ENCODE measurements around the gene FOXK2. TPM values are rescaled to one million over a fixed set of nuclear protein-coding genes. Genes with fewer than 3 reads are reported as not detected.

FOXK2 gene
- polyA plus RNA-seq, 5 donors: 29.2 to 41.7 (median 34.8) TPM

- peak in 1 of 2 donors; percentile 31 for DNase-seq
Observed at GRCh38 chr17:82636626-82637598, 117.4 kb downstream of the FOXK2 start.

DNA sequence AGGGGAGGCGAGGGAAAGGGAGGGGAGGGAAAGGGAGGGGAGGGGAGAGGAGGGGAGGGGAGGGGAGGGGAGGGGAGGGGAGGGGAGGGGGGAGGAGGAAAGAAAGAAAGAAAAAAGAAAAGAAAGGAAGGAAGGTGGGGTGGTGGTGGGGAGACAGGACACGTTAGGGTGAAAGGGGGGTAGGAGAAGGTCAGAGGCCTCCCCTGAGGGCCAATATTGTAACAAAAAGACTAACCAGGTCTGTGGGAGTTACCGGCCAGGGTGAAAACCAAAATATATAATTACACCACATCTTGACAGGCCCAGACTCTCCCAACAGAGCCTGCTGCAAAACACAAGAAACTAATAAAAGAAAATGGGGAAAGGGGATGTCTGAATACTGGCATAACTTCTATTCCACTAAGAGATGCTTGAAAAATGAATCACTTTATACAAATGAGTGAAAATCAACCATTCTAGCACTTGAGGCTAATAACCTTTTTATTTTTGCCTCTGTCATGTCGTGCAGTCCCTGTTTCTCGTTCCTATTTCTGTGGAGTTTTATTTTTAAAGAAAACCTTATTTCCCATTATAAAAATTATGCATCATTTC lies 118.7 kb downstream of the FOXK2 start:
- no peak for DNase-seq

- no peak for DNase-seq
Observed at GRCh38 chr17:82639628-82640027, 120.1 kb downstream of the FOXK2 start.

- no peak for DNase-seq
Observed at GRCh38 chr17:82640036-82640435, 120.5 kb downstream of the FOXK2 start.

- no peak for DNase-seq
Observed at GRCh38 chr17:82642022-82642421, 122.5 kb downstream of the FOXK2 start.

- DNase-seq: no peak
Observed at GRCh38 chr17:82644148-82644547, 124.6 kb downstream of the FOXK2 start.

DNA sequence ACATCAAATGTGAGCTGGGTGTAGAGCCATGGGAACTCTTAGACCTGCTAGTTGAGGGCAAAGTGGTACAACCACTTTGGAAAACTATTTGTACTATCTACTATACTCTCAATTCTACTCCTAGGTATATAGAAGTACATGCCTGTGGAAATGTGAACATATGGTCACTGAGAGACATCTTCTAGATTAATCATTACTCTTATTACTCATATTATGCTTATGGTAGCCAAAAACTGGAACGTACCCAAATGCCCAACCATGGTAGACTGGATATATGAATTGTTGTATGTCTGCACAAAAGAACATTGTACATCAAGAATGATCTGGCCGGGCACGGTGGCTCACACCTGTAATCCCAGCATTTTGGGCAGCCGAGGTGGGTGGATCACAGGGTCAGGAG lies 126.0 kb downstream of the FOXK2 start:
- no peak for DNase-seq

DNA sequence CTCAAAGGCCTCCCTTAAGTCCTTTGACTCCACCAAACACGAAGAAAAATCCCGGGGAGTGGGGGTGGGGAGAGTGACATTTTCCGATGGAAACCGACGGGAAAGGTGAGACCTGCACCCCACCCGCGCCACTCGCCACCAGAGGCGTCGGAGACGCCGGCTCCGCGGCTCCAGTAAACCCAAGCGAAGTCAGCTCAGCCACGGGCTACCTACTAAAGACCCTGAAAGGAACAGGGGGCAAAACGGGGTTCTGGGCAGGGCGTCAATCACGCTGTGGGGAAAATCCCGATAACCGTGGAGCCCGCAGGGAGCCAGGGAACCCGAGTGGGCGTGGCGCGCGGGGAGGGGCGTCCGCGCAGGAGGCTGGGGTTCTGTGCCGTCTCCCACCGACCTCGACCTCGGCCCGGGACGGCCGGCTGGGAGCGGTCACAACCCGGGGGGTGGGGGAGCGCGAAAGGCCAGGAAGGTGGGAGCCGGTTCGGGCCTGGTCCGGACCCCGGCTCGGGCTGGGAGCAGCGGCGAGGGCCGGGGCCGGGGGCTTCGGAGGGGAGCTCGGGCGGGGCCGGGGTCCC lies 128.1 kb downstream of the FOXK2 start:
- peak in 1 of 2 donors; percentile 13 for DNase-seq

DNA sequence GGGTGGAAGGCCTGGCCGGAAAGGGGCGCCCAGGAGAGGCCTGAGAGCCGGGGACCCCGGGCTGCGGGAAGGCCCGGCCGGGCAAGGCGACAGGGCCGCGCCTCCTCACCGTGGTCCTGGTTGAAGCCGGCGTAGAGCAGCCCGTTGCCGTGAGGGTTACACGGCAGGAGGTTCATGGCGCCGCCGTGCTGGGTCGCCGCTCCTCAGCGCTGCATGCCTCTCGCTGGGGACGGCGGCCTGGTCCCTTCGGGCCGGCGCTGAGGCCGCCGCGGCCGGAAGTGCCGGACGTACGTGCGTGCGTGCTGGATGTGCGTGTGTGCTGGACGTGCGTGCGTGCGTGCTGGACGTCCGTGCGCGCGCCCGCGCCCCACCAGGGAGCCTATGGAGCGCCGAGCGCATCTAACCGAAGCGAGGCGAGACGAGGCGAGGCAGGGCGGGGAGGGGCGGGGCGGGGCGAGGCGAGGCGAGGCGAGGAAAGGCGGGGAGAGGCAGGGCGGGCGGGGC lies 128.7 kb downstream of the FOXK2 start, which contains the start of gene WDR45B:
TSS of gene WDR45B (minus strand) at position 280 of the 504 bp plus-strand sequence. CDS start at position 176, 104 bp downstream.
- DNase-seq: peak; percentile 96 to 98

- DNase-seq: peak; percentile 28 to 29
Observed at GRCh38 chr17:82648742-82649331, 129.3 kb downstream of the FOXK2 start.

DNA sequence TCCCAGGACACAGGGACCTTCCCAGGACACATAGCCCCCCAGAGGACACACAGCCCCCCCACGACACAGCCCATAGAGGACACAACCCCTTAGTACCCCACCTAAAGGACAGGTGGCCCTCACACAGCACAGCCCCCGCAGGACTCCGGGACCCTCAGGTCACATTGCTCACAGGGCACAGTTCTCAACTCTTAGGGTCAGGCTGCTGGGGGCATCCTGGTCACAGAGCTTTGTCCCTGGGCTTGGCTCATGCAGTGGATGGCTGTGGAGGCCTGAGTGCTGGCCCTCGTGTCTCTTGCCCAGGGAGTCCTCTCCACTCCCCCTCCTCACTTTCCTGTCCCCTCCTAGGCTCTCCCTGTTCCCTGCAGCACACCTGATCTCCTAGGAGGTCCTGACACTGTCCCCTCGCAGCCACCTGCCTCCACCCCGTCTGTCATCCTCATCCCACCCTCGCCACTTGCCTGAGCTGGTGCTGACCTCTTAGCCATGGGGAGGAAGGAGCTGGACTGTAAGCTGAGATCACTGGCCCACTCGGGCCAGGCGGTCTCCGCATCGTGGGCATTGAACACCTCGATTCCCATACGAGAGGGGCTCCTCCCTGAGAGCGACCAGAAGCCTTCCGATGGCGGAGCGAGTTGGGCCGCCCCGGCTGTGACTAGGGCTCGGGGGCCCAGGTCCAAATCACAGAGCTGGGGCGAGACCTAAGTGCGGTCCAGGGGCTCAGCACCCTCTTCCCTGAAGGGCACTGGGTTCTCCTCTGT lies 130.1 kb downstream of the FOXK2 start:
- no peak for DNase-seq

- no peak for DNase-seq
Observed at GRCh38 chr17:82650723-82651122, 131.2 kb downstream of the FOXK2 start.

GRCh38 chr17:82653651-82654528 lies 134.4 kb downstream of the FOXK2 start:
- no peak for DNase-seq

Other genes starting within 250 kb of the FOXK2 start
- gene CSNK1D, start 246.0 kb upstream of the FOXK2 start, polyA plus RNA-seq (ENCODE audit: insufficient read depth in 1 of 5, insufficient read length in 5 of 5, low replicate concordance in 1 of 5): 100 to 1,000 TPM in 4 of 5 donors, 10 to 100 TPM in 1; 89.6 to 138 (median 108) TPM
- 1 to 10 TPM in 4 of 5 donors, under 1 TPM in 1; 0.95 to 2.5 (median 1.2) TPM for gene CD7, start 202.1 kb upstream of the FOXK2 start, polyA plus RNA-seq (ENCODE audit: insufficient read depth in 1 of 5, insufficient read length in 5 of 5, low replicate concordance in 1 of 5)
- 1 to 10 TPM; 1.4 to 3.7 (median 1.9) TPM for gene SECTM1, start 186.0 kb upstream of the FOXK2 start, polyA plus RNA-seq (ENCODE audit: insufficient read depth in 1 of 5, insufficient read length in 5 of 5, low replicate concordance in 1 of 5)
- not detected for gene TEX19, start 160.5 kb upstream of the FOXK2 start, polyA plus RNA-seq (ENCODE audit: insufficient read depth in 1 of 5, insufficient read length in 5 of 5, low replicate concordance in 1 of 5)
- gene UTS2R, start 148.0 kb upstream of the FOXK2 start, polyA plus RNA-seq (ENCODE audit: insufficient read depth in 1 of 5, insufficient read length in 5 of 5, low replicate concordance in 1 of 5): under 1 TPM in 1 of 5 donors, not detected in 4; 0.45 TPM
- 10 to 100 TPM; 31.0 to 50.9 (median 39.1) TPM for gene HEXD, start 101.4 kb upstream of the FOXK2 start, polyA plus RNA-seq (ENCODE audit: insufficient read depth in 1 of 5, insufficient read length in 5 of 5, low replicate concordance in 1 of 5)
- 10 to 100 TPM; 18.5 to 35.4 (median 26.2) TPM for gene OGFOD3, start 101.1 kb upstream of the FOXK2 start, polyA plus RNA-seq (ENCODE audit: insufficient read depth in 1 of 5, insufficient read length in 5 of 5, low replicate concordance in 1 of 5)
- gene CYBC1, start 69.0 kb upstream of the FOXK2 start, polyA plus RNA-seq (ENCODE audit: insufficient read depth in 1 of 5, insufficient read length in 5 of 5, low replicate concordance in 1 of 5): 10 to 100 TPM; 40.8 to 54.6 (median 48.9) TPM
- gene NARF, start 61.0 kb upstream of the FOXK2 start, polyA plus RNA-seq (ENCODE audit: insufficient read depth in 1 of 5, insufficient read length in 5 of 5, low replicate concordance in 1 of 5): 100 to 1,000 TPM in 3 of 5 donors, 10 to 100 TPM in 2; 91.2 to 122 (median 108) TPM
- gene WDR45B, start 128.7 kb downstream of the FOXK2 start, polyA plus RNA-seq (ENCODE audit: insufficient read depth in 1 of 5, insufficient read length in 5 of 5, low replicate concordance in 1 of 5): 10 to 100 TPM; 74.0 to 95.4 (median 86.4) TPM
- 10 to 100 TPM; 15.4 to 31.9 (median 22.4) TPM for gene RAB40B, start 179.0 kb downstream of the FOXK2 start, polyA plus RNA-seq (ENCODE audit: insufficient read depth in 1 of 5, insufficient read length in 5 of 5, low replicate concordance in 1 of 5)
- gene FN3KRP, start 197.0 kb downstream of the FOXK2 start, polyA plus RNA-seq (ENCODE audit: insufficient read depth in 1 of 5, insufficient read length in 5 of 5, low replicate concordance in 1 of 5): 10 to 100 TPM; 41.8 to 56.7 (median 53.0) TPM
- gene FN3K, start 215.9 kb downstream of the FOXK2 start, polyA plus RNA-seq (ENCODE audit: insufficient read depth in 1 of 5, insufficient read length in 5 of 5, low replicate concordance in 1 of 5): 10 to 100 TPM in 4 of 5 donors, 1 to 10 TPM in 1; 9.7 to 21.7 (median 19.2) TPM
- 100 to 1,000 TPM in 3 of 5 donors, 10 to 100 TPM in 2; 87.2 to 119 (median 109) TPM for gene TBCD, start 232.3 kb downstream of the FOXK2 start, polyA plus RNA-seq (ENCODE audit: insufficient read depth in 1 of 5, insufficient read length in 5 of 5, low replicate concordance in 1 of 5)